Tracheal epithelial cell (primary cell): ENCODE measurements around the gene XKR7. TPM values are rescaled to one million over a fixed set of nuclear protein-coding genes. Genes with fewer than 3 reads are reported as not detected.

ENCODE experiments used
- total RNA-seq: library from RNA; depleted of rRNA; stranded (reverse); fragments of >200 nt; gene quantifications from 2 replicates; pipeline ENCODE4 v1.2.1, GENCODE V29; 2014

The XKR7 gene
- total RNA-seq: under 0.01 TPM in 1 of 2 replicates, not detected in the other

GRCh38 chr20:31967830-31968249, at the start of gene XKR7:
Gene XKR7 (plus strand): TSS chr20:31968151. CDS start chr20:31968176, 25 bp downstream.

GRCh38 chr20:31951530-31952453, 16.2 kb upstream of the XKR7 start, which contains the start of gene PDRG1:
Gene PDRG1 (minus strand): TSS chr20:31952046. CDS start chr20:31951961, 85 bp downstream.

GRCh38 chr20:32010101-32010500, 42.1 kb downstream of the XKR7 start, which contains the start of gene CCM2L:
Gene CCM2L (plus strand): TSS chr20:32010438. CDS start chr20:32010455, 17 bp downstream.

GRCh38 chr20:32052090-32052777, 84.3 kb downstream of the XKR7 start, which contains the start of gene HCK:
Gene HCK (plus strand): TSS chr20:32052242.

Other genes with a start within 250 kb of the XKR7 start
- gene BCL2L1, start 245.3 kb upstream of the XKR7 start, total RNA-seq: 116 and 129 TPM in 2 replicates
- gene TPX2, start 228.9 kb upstream of the XKR7 start, total RNA-seq: 3.4 and 7.0 TPM in 2 replicates
- not detected in 2 replicates for gene MYLK2, start 148.8 kb upstream of the XKR7 start, total RNA-seq
- gene FOXS1, start 122.5 kb upstream of the XKR7 start, total RNA-seq: not detected in 2 replicates
- not detected in 2 replicates for gene DUSP15, start 97.6 kb upstream of the XKR7 start, total RNA-seq
- not detected in 2 replicates for gene TTLL9, start 97.5 kb upstream of the XKR7 start, total RNA-seq
- 4.3 and 4.8 TPM in 2 replicates for gene PDRG1, start 16.1 kb upstream of the XKR7 start, total RNA-seq
- gene CCM2L, start 42.3 kb downstream of the XKR7 start, total RNA-seq: under 0.01 TPM in 1 of 2 replicates, not detected in the other
- not detected in 2 replicates for gene HCK, start 84.1 kb downstream of the XKR7 start, total RNA-seq
- gene TM9SF4, start 141.6 kb downstream of the XKR7 start, total RNA-seq: 29.2 and 34.2 TPM in 2 replicates
- gene PLAGL2, start 239.6 kb downstream of the XKR7 start, total RNA-seq: 2.9 and 3.2 TPM in 2 replicates
- gene POFUT1, start 239.7 kb downstream of the XKR7 start, total RNA-seq: 30.8 and 48.0 TPM in 2 replicates